ENCODE measurements around the gene ESCO1. TPM values are rescaled to one million over a fixed set of nuclear protein-coding genes. Genes with fewer than 3 reads are reported as not detected.

ESCO1 gene
- total and polyA plus RNA-seq, 2 of the 13 experiments (the other 11 are each of a cell fraction or from before 2014, with no cell fraction given): 6.3 to 19.4 TPM

DNA sequence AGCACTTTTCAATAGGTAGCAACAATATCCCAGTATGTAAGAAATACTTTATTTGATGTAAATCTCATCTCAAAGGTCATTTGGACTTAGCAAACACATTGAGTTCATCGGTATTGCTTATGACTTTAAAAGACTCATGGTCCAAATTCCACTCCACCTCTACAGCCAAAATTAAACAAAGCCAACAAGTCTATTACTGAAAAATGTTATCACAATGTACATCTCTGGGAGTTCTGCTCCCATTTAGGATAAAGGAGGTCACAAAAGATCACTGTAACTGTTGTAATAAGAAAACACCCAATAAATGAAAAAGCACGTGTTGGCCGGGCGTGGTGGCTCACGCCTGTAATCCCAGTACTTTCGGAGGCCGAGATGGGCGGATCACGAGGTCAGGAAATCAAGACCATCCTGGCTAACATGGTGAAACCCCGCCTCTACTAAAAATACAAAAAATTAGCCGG is 50.0 kb downstream of the ESCO1 start (continued):
- TF ChIP-seq MTERF4 (CRISPR knock-in tag; IDR thresholded peaks at IDR 0.05) (no peak), EED (CRISPR knock-in tag; IDR thresholded peaks at IDR 0.05) (no peak), STAT5B (CRISPR knock-in tag; IDR thresholded peaks at IDR 0.05) (no peak), SALL2 (CRISPR knock-in tag; IDR thresholded peaks at IDR 0.05) (no peak), ZBTB34 (CRISPR knock-in tag; IDR thresholded peaks at IDR 0.05) (no peak), ZSCAN21 (CRISPR knock-in tag; IDR thresholded peaks at IDR 0.05; ENCODE audit: borderline replicate concordance) (no peak), ZFX (CRISPR knock-in tag; IDR thresholded peaks at IDR 0.05; ENCODE audit: low read depth) (peak; percentile 41), TBP (CRISPR knock-in tag; IDR thresholded peaks at IDR 0.05) (no peak), ZFP36L2 (CRISPR knock-in tag; IDR thresholded peaks at IDR 0.05) (no peak), ZNF678 (CRISPR knock-in tag; IDR thresholded peaks at IDR 0.05) (no peak), SMAD9 (CRISPR knock-in tag; IDR thresholded peaks at IDR 0.05) (no peak), ZNF17 (CRISPR knock-in tag; IDR thresholded peaks at IDR 0.05) (no peak), ZBTB40 (IDR thresholded peaks at IDR 0.05) (no peak), ZBTB40 (CRISPR knock-in tag; IDR thresholded peaks at IDR 0.05) (0 out of 2 replicates have a peak, but pooled peaks have one; percentile 38), ATRX (CRISPR knock-in tag; IDR thresholded peaks at IDR 0.05; ENCODE audit: borderline replicate concordance) (no peak)
- TF ChIP-seq, protein P1, sequence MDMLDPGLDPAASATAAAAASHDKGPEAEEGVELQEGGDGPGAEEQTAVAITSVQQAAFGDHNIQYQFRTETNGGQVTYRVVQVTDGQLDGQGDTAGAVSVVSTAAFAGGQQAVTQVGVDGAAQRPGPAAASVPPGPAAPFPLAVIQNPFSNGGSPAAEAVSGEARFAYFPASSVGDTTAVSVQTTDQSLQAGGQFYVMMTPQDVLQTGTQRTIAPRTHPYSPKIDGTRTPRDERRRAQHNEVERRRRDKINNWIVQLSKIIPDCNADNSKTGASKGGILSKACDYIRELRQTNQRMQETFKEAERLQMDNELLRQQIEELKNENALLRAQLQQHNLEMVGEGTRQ (IDR thresholded peaks at IDR 0.05; ENCODE audit: low read depth, low read length): no peak
- TF ChIP-seq, protein P1 (CRISPR knock-in tag; IDR thresholded peaks at IDR 0.05; ENCODE audit: borderline replicate concordance): peak; percentile 64; the same call in 1 of the 2 replicates
